Measurements from ENCODE around the gene MEI1. TPM values are rescaled to one million over a fixed set of nuclear protein-coding genes. Genes with fewer than 3 reads are reported as not detected.
A peak's percentile ranks its signal among the peaks of the same experiment; 100 is the strongest.

Gene MEI1
- total and polyA plus RNA-seq, 2 donors (not counting 1 experiment from before 2014, with no cell fraction given): 50.1 to 64.8 TPM

GRCh38 chr22:41746567-41747400 lies 47.5 kb downstream of the MEI1 start:
- Histone ChIP-seq H3K79me2 (ENCODE audit: control insufficient read depth, insufficient read depth, low read length) (no peaks in the 10 kb centered on the region), H3K4me2 (replicated peaks; ENCODE audit: low read depth, low read length, poor library complexity, severe bottlenecking) (peak overlapping the region; percentile 67), H3K36me3 (replicated peaks in 1 of 2; ENCODE audit: control extremely low read depth in 1 of 2, control insufficient read depth in 1 of 2, extremely low read depth in 1 of 2, insufficient read depth in 2 of 2, low read length in 1 of 2) (no peaks in the 10 kb centered on the region), H4K20me1 (ENCODE audit: control insufficient read depth, insufficient read depth, low read length, poor library complexity, severe bottlenecking) (no peaks in the 10 kb centered on the region), H3K4me1 (ENCODE audit: control insufficient read depth in 2 of 2, insufficient read depth in 2 of 2, low read length in 2 of 2) (peaks cover 30 to 32% of the 10 kb centered on the region in 2 donors), H3K27me3 (replicated peaks in 1 of 4; ENCODE audit: control extremely low read depth in 1 of 4, control insufficient read depth in 3 of 4, insufficient read depth in 4 of 4, low read length in 3 of 4) (no peaks in the 10 kb centered on the region), H3K27ac (ENCODE audit: low read length in 2 of 2) (peak overlapping the region; percentile 50 to 62), H3K4me3 (ENCODE audit: control extremely low read depth in 1 of 5, extremely low read depth in 1 of 5, insufficient read depth in 1 of 5, low read depth in 2 of 5, low read length in 4 of 5) (peak overlapping the region in 1 of 5 experiments; percentile 26), H2AFZ (ENCODE audit: insufficient read depth, low read depth, low read length, poor library complexity, severe bottlenecking) (peak overlapping the region; percentile 68), H3K9ac (ENCODE audit: low read length) (peak overlapping the region; percentile 39), H3K9me3 (ENCODE audit: control extremely low read depth in 1 of 3, control insufficient read depth in 2 of 3, insufficient read depth in 1 of 3, low read length in 2 of 3) (no peaks in the 10 kb centered on the region)
- Mint-ChIP-seq H3K4me1 (peaks cover 32% of the 10 kb centered on the region), H3K27me3 (no peaks in the 10 kb centered on the region), H3K4me3 (peak overlapping the region; percentile 63), H3K27ac (peak overlapping the region; percentile 80), H3K9me3 (ENCODE audit: insufficient read depth) (no peaks in the 10 kb centered on the region)
- CTCF ChIA-PET: interaction anchor here (0.5 to 4.8 kb wide), 22 partner anchors 13 to 222 kb away, joined by 3 to 32 read pairs (median 4); partner anchors contain the start of genes CCDC134, CENPM, MEI1 and SREBF2
- TF ChIP-seq CTCF (IDR thresholded peaks at IDR 0.05) (peak; percentile 40), EZH2 (IDR thresholded peaks at IDR 0.05; ENCODE audit: borderline replicate concordance, insufficient read depth, low read depth, low read length, poor library complexity, severe bottlenecking) (no peak)
- POLR2A ChIA-PET: interaction anchor here (0.6 to 1.7 kb wide), 7 partner anchors 35 to 705 kb away, joined by 3 to 9 read pairs (median 5); partner anchors contain the start of gene CCDC134
- 0% methylated on average over 2 of the region's 3 CpGs for WGBS (ENCODE audit: insufficient coverage)
- ATAC-seq (ENCODE audit: low read depth): peak; percentile 96
- intact Hi-C loops (cut with micrococcal nuclease): loop anchor here (1.0 to 5.0 kb wide), 2 partner anchors 56 to 117 kb away; partner anchors contain the start of gene CCDC134
- peak; percentile 73 for DNase-seq

Data from B cell (primary cell).